Measurements from ENCODE around the gene FOXL3.
A peak's percentile ranks its signal among the peaks of the same experiment; 100 is the strongest.

Gene FOXL3

DNA sequence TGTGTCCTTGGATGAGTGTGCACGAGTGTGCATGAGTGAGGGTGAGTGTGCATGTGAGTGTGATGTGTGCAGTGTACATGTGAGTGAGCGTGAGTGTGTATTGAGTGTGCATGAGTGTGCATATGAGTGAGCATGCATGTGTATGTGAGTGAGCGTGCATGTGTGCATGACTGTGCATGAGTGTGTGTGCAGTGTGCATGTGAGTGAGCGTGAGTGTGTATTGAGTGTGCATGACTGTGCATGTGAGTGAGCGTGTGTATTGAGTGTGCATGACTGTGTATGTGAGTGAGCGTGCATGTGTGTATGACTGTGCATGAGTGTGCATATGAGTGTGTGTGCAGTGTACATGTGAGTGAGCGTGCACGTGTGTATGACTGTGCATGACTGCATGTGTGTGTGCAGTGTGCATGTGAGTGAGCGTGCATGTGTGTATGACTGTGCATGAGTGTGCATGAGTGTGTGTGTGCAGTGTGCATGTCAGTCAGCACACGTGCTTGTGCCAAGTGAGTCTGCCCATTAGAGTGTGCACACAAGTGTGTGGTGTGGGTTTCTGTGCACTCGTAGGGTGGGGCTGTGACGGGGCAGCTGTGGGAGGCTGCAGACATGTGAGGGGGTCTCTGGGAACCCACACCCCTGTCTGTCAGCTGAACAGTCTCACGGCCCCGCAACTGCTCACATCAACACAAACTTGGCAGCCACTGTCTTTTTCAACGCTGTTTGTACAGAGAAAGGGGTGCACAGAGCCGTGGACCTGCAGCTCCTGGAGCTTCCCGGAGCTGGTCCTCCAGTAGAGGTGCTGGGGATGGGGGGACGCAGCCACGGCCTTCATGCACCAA is 14.8 kb downstream of the FOXL3 start:
- no peak for DNase-seq

GRCh38 chr7:305410-306151 is 15.6 kb downstream of the FOXL3 start:
- no peak for DNase-seq

DNA sequence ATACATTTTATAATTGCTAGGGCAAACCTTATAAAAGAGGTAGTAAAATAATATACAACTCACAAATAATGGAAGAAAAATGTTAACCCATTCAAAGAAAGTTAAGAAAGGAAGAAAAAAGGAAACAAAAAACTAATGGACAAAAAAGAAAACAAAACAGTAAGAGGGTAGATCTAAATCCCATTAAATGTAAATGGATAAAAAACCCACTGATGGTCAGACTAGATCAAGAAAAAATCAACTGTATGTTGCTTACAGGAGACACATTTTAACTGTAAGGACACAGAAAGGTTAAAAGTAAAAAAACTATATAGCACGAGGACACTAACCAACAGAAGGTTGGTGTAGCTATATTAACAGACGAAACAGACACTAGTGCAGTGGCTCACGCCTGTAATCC is 18.0 kb downstream of the FOXL3 start:
- DNase-seq: no peak

DNA sequence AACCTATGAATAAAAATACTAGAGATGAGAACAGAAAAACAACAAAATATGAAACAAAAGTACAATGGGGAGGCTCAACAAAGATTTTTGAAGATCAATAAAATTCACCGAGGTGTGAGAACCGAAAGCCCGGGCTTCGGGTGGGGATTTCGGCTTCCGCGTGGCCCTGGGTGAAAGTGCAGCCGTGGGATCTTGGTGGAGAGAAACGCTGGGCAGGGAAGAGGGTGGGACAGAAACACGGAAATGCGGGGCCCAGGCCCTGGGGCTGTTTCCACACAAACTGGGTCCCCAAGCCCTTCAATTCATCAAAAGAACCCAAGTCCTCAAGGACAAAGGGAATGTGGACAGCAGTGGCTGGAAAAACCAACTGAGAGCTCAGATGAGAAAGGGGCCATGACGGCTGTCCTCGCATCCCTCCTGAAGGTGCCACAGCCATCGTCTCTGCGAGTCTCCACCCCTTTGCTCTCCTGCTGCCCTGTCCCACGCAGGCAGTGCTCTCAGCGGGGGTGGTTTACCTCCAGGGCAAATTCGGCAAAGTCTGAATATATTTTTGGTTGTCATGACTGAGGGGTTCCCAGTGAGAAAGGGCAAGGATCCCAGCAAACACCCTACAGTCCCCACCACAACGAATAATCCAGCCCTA is 19.7 kb downstream of the FOXL3 start:
- DNase-seq: no peak

- DNase-seq: no peak
Observed at GRCh38 chr7:311131-311680, 21.2 kb downstream of the FOXL3 start.

DNA sequence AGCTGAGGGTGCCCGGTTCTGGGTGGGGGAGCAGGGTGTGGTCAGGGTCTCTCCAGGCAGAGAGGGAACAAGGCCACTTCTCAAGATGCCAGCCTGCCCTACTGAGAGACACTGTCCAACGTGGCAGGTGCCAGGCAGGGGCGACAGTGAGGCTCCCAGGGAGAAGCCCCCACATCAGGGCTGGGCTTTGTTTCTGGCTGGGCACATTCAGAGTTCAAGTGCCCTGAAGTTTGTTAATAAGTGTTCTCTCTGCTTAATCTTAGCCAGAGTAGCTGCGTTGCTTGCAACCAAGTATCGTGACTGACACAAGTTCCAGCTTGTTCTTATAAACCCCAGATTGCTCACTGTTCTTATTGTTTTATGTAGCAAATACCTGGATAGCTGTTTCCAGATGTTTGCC is 21.8 kb downstream of the FOXL3 start:
- DNase-seq: no peak

- DNase-seq: no peak
Observed at GRCh38 chr7:312424-312823, 22.5 kb downstream of the FOXL3 start.

DNA sequence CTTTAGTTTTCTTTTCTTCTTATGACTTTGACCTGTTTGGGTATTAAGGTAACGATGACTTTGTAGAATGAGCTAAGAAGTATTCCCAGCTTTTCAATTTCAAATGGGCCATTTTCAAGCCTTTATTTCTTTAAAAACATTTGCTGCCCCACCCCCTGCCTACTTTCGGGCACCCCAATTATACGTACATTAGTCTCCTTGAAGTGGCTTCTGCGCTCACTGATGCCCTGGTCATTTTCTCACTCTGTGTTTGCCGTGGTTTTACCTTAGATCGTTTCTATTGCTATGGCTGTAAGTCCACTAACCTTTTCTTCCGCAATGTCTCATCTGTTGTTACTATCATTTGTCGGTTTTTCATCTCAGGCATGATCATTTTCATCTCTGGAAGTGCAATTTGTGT is 24.9 kb downstream of the FOXL3 start:
- no peak for DNase-seq

- DNase-seq: no peak
Observed at GRCh38 chr7:315516-316265, 25.7 kb downstream of the FOXL3 start.

GRCh38 chr7:317643-318405 is 27.9 kb downstream of the FOXL3 start:
- no peak for DNase-seq

- no peak for DNase-seq
Observed at GRCh38 chr7:318476-318875, 28.5 kb downstream of the FOXL3 start.

DNA sequence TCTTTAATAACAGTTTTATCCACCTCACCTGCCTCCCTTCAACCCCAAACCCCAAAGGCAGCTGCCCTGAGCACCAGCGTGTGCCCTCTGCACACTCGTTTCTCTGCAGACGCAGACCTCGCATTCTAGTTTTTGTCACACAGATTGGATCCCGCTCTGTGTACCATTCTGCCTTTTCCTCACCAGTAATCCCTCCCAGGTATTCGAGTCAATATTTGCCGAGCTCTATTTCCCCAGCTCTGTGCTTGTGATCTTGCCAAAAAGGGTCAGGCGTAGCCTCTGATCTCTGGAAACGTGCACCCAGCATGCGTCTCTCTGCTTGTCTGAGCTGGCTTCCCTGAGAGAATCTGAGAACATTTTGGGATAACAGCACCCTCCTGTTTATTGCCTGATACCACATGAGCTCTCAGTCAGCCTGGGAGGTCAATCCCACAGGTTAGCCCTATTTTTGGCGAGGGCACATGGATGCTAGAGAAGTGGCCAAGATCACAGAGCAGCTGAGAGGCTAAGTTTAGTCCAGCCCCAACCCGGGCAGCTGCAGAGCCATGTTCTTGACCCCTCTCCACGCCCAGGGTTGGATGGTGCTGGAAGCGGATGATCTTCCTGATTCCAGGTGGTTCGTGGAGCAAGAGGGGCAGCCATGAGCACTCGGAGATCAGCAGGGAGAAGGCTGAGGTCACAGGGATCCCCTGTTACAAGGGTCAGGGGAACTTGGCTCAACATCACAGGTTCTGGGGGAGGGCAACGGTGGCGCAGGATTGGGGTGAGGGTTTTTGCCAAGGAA is 29.1 kb downstream of the FOXL3 start:
- DNase-seq: no peak

DNA sequence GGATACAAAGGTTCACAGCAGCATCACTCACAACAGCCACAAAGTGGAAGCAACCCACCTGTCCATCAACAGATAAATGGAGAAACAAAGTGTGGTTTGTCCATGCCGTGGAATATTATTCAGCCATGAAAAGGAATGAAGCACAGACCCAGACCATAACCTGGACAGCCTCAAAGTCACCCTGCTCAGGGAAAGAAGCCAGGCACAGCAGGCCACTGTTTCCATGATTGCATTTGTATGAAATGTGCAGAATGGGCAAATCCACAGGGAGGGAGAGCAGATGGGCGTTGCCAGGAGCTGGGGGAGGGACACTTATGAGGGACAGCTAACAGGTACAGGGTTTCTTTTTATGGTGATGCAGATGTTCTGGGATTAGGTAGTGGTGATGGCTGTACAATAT is 30.3 kb downstream of the FOXL3 start:
- no peak for DNase-seq

GRCh38 chr7:322111-322671 is 32.2 kb downstream of the FOXL3 start:
- peak; percentile 82 to 87 for DNase-seq

GRCh38 chr7:322708-323111 is 32.7 kb downstream of the FOXL3 start:
- DNase-seq: no peak

DNA sequence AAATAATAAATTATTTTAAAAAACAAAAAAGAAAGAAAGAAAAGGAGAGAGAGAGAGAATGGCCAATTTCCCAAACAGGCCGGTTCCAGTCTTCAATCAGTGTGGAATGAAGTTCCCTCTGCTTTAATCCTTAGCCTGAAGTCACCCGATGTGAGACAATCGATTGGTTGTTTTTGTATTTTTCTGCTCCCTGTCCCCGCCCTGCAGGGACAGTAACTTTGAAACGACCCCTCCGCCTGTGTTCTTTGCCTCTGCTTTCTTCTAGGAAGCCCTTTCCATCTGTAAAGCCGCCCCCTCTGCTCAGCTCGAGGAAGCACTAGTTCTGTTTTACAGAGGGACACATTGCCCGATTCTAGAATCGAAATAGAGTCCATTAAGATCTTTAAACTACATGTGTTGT is 33.4 kb downstream of the FOXL3 start:
- DNase-seq: no peak

GRCh38 chr7:324011-324410 is 34.0 kb downstream of the FOXL3 start:
- DNase-seq: no peak

GRCh38 chr7:325051-325798 is 35.3 kb downstream of the FOXL3 start:
- DNase-seq: no peak

- no peak for DNase-seq
Observed at GRCh38 chr7:325811-326210, 35.8 kb downstream of the FOXL3 start.

GRCh38 chr7:326273-326672 is 36.3 kb downstream of the FOXL3 start:
- DNase-seq: no peak
